ENCODE data around the gene IRF2. TPM values are rescaled to one million over a fixed set of nuclear protein-coding genes. Genes with fewer than 3 reads are reported as not detected.
A peak's percentile ranks its signal among the peaks of the same experiment; 100 is the strongest.

The IRF2 gene
- total RNA-seq, 2 donors from 2014 or later, result 48.1 to 61.7 TPM

GRCh38 chr4:184437565-184438265 lies 36.6 kb downstream of the IRF2 start:
- H3K27ac Mint-ChIP-seq, result no peak overlapping the region

GRCh38 chr4:184434501-184435066 lies 39.8 kb downstream of the IRF2 start:
- H3K27ac Mint-ChIP-seq, result no peak overlapping the region
- H3K36me3 Mint-ChIP-seq (ENCODE audit: low read depth), result peaks cover 29% of the 10 kb centered on the region
- peaks cover 43% of the 10 kb centered on the region for H3K4me1 Mint-ChIP-seq
- H3K27me3 Mint-ChIP-seq, result no peaks in the 10 kb centered on the region
- ATAC-seq (replicated peaks), result no peak
- H3K9me3 Mint-ChIP-seq, result no peaks in the 10 kb centered on the region
- H3K4me3 Mint-ChIP-seq, result no peak overlapping the region

More at GRCh38 chr4:184437565-184438265, 36.6 kb downstream of the IRF2 start:
- no peaks in the 10 kb centered on the region for H3K9me3 Mint-ChIP-seq
- H3K36me3 Mint-ChIP-seq (ENCODE audit: low read depth), result peaks cover 20% of the 10 kb centered on the region
- no peaks in the 10 kb centered on the region for H3K27me3 Mint-ChIP-seq
- peaks cover 33% of the 10 kb centered on the region for H3K4me1 Mint-ChIP-seq
- no peak for ATAC-seq (replicated peaks)
- no peak overlapping the region for H3K4me3 Mint-ChIP-seq

GRCh38 chr4:184434021-184434420 lies 40.3 kb downstream of the IRF2 start:
- no peak for ATAC-seq (replicated peaks)
- H3K4me3 Mint-ChIP-seq, result no peak overlapping the region
- H3K36me3 Mint-ChIP-seq (ENCODE audit: low read depth), result peaks cover 32% of the 10 kb centered on the region
- no peaks in the 10 kb centered on the region for H3K9me3 Mint-ChIP-seq
- peaks cover 44% of the 10 kb centered on the region for H3K4me1 Mint-ChIP-seq
- no peak overlapping the region for H3K27ac Mint-ChIP-seq
- no peaks in the 10 kb centered on the region for H3K27me3 Mint-ChIP-seq

GRCh38 chr4:184433258-184433892 lies 41.0 kb downstream of the IRF2 start:
- H3K4me1 Mint-ChIP-seq, result peaks cover 42% of the 10 kb centered on the region
- no peaks in the 10 kb centered on the region for H3K27me3 Mint-ChIP-seq
- H3K9me3 Mint-ChIP-seq, result no peaks in the 10 kb centered on the region
- no peak overlapping the region for H3K4me3 Mint-ChIP-seq
- H3K27ac Mint-ChIP-seq, result peak overlapping the region; percentile 70
- H3K36me3 Mint-ChIP-seq (ENCODE audit: low read depth), result peaks cover 38% of the 10 kb centered on the region
- no peak for ATAC-seq (replicated peaks)

- no peak for ATAC-seq (replicated peaks)
- H3K4me1 Mint-ChIP-seq, result peaks cover 37% of the 10 kb centered on the region
- no peaks in the 10 kb centered on the region for H3K9me3 Mint-ChIP-seq
- H3K4me3 Mint-ChIP-seq, result no peak overlapping the region
- peak overlapping the region; percentile 70 for H3K27ac Mint-ChIP-seq
- H3K36me3 Mint-ChIP-seq (ENCODE audit: low read depth), result peaks cover 48% of the 10 kb centered on the region
- H3K27me3 Mint-ChIP-seq, result no peaks in the 10 kb centered on the region
These were observed 42.0 kb downstream of the IRF2 start for GRCh38 chr4:184432127-184432922.

DNA sequence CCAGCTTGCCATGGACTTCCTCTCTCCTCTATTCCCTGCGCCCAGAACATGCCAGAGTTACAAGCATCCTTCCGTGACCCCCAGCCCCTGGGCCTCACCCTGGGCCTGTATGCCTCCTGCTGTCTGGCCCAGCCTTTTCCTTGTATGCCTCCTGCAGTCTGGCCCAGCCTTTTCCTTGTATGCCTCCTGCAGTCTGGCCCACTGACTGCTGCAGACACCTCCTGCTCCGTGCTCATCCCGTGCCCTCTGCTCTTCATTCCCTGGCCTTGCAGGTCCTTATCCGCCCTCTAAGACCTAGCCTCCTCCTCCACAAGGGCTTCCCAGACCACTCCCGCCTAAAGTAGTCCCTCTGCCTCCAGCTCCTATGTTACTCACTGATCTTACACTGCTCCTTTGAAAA lies 44.2 kb downstream of the IRF2 start:
- Mint-ChIP-seq H3K4me1 (peaks cover 43% of the 10 kb centered on the region), H3K27me3 (no peaks in the 10 kb centered on the region), H3K36me3 (ENCODE audit: low read depth) (peaks cover 67% of the 10 kb centered on the region), H3K9me3 (no peaks in the 10 kb centered on the region), H3K4me3 (no peak overlapping the region), H3K27ac (peak overlapping the region; percentile 64)
- no peak for ATAC-seq (replicated peaks)

DNA sequence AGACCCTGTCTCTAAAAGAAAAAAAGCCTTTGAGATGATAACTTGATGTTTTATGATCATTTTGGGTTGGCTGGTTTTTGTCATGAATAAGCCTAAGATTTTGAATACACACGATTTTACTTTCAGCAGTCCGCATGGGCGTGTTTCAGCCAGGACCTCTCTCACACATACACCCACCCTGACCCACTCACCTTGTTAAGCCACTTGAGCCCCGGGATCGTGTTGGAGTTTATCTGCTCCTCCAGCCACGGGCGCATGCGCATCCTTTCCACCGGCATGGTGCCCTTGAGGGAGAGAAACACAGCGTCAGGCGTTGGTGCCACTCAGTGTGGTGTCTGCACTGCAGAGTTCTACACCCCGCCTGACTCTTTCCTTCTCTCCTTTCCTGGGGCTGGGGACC lies 45.6 kb downstream of the IRF2 start:
- Mint-ChIP-seq H3K4me1 (peaks cover 40% of the 10 kb centered on the region), H3K4me3 (no peak overlapping the region), H3K9me3 (no peaks in the 10 kb centered on the region), H3K27me3 (no peaks in the 10 kb centered on the region), H3K36me3 (ENCODE audit: low read depth) (peaks cover 72% of the 10 kb centered on the region), H3K27ac (no peak overlapping the region)
- no peak for ATAC-seq (replicated peaks)

- peaks cover 44% of the 10 kb centered on the region for H3K4me1 Mint-ChIP-seq
- peaks cover under 1% of the 10 kb centered on the region for H3K9me3 Mint-ChIP-seq
- H3K27me3 Mint-ChIP-seq, result no peaks in the 10 kb centered on the region
- peaks cover 75% of the 10 kb centered on the region for H3K36me3 Mint-ChIP-seq (ENCODE audit: low read depth)
- peak overlapping the region; percentile 78 for H3K27ac Mint-ChIP-seq
- H3K4me3 Mint-ChIP-seq, result peak overlapping the region; percentile 30
- no peak for ATAC-seq (replicated peaks)
These were observed 46.7 kb downstream of the IRF2 start for GRCh38 chr4:184427687-184428086.

GRCh38 chr4:184427093-184427492 lies 47.3 kb downstream of the IRF2 start:
- peaks cover 43% of the 10 kb centered on the region for H3K4me1 Mint-ChIP-seq
- H3K9me3 Mint-ChIP-seq, result peaks cover 4% of the 10 kb centered on the region
- H3K4me3 Mint-ChIP-seq, result peak overlapping the region; percentile 30
- H3K27ac Mint-ChIP-seq, result peak overlapping the region; percentile 78
- peaks cover 74% of the 10 kb centered on the region for H3K36me3 Mint-ChIP-seq (ENCODE audit: low read depth)
- peak; percentile 40 for ATAC-seq (replicated peaks)
- no peaks in the 10 kb centered on the region for H3K27me3 Mint-ChIP-seq

- Mint-ChIP-seq H3K27ac (peak overlapping the region; percentile 59), H3K27me3 (no peaks in the 10 kb centered on the region), H3K36me3 (ENCODE audit: low read depth) (peaks cover 89% of the 10 kb centered on the region), H3K4me1 (peaks cover 52% of the 10 kb centered on the region), H3K4me3 (no peak overlapping the region), H3K9me3 (peaks cover 4% of the 10 kb centered on the region)
- no peak for ATAC-seq (replicated peaks)
These were observed 49.2 kb downstream of the IRF2 start for GRCh38 chr4:184424993-184425758.

DNA sequence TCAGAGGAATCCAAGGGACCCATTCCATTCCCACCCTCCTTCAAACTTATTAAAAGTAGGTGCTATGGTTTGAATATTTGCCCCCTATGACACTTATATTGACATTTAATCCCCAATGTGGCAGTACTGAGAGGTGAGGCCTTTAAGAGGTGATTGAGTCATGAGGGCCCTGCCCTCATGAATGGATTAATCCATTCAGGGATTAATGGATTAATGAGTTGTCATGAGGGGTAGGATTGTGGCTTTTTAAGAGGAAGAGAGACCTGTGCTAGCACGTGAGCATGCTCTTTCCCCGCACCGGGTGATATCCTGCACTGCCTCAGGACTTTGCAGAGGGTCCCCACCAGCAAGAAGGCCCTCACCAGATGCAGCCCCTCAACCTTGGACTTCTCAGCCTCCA lies 50.1 kb downstream of the IRF2 start:
- no peaks in the 10 kb centered on the region for H3K27me3 Mint-ChIP-seq
- H3K4me1 Mint-ChIP-seq, result peaks cover 47% of the 10 kb centered on the region
- H3K9me3 Mint-ChIP-seq, result peaks cover 4% of the 10 kb centered on the region
- H3K27ac Mint-ChIP-seq, result peak overlapping the region; percentile 59
- H3K36me3 Mint-ChIP-seq (ENCODE audit: low read depth), result peaks cover 91% of the 10 kb centered on the region
- no peak for ATAC-seq (replicated peaks)
- no peak overlapping the region for H3K4me3 Mint-ChIP-seq

DNA sequence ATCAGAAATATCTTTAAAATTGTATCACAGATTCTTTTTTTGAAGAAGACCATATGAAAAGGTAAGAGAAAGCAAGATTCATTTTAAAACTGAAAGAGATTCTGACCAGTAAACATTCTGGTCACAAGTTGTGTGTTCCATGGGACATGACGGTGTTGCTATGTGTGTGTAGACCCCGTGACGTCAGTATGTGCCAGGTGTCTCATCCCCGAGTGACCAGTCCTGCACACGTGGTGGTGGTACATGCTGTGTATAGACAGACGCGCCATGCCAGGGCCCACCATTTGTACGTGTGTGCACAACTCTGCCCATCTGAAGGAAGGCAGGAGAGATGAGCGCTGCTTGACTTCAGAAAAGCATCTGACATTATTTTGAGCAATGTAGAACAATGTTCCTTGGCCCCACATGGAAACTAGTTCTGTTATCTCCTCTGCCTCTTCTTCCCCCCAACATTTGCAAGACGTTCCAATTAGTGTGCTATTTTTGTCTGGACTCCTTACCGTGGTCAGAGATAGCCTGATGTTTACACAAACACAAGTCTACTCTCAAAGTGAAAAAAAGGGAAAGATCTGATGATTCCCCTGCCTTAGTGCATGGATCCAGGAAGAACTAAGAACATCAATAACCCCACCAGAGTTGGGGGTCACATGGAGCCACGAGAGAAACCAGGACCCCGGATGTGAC lies 51.2 kb downstream of the IRF2 start:
- Mint-ChIP-seq H3K4me3 (no peak overlapping the region), H3K27me3 (no peaks in the 10 kb centered on the region), H3K27ac (no peak overlapping the region), H3K36me3 (ENCODE audit: low read depth) (peaks cover 95% of the 10 kb centered on the region), H3K4me1 (peaks cover 53% of the 10 kb centered on the region), H3K9me3 (peaks cover 4% of the 10 kb centered on the region)
- no peak for ATAC-seq (replicated peaks)

- Mint-ChIP-seq H3K27me3 (no peaks in the 10 kb centered on the region), H3K4me1 (peaks cover 57% of the 10 kb centered on the region), H3K36me3 (ENCODE audit: low read depth) (peaks cover 95% of the 10 kb centered on the region), H3K9me3 (peaks cover 4% of the 10 kb centered on the region), H3K4me3 (peak overlapping the region; percentile 80), H3K27ac (peak overlapping the region; percentile 83)
- no peak for ATAC-seq (replicated peaks)
These were observed 52.0 kb downstream of the IRF2 start for GRCh38 chr4:184422378-184422777.
